Smooth muscle cell (in vitro differentiated cells): ENCODE measurements around the gene GATA5. TPM values are rescaled to one million over a fixed set of nuclear protein-coding genes. Genes with fewer than 3 reads are reported as not detected.

Source experiments
- DNase-seq: peaks from one replicate; lab custom pipeline; 2025; ENCODE audit not compliant: unreplicated experiment; lab: John Stamatoyannopoulos, UW
- H2AFZ ChIP-seq: fragments of 200-600 bp; sonication (generic); 2 replicates; pipeline ENCODE4 v1.6.0; 2016; ENCODE audit warnings: antibody characterized with exemption, low read depth, mild to moderate bottlenecking
- H3F3A ChIP-seq: fragments of 200-600 bp; sonication (generic); 2 replicates; pipeline ENCODE4 v1.6.0; 2017; ENCODE audit warnings: antibody characterized with exemption, low read depth
- H3K27ac ChIP-seq: fragments of 200-600 bp; sonication (generic); 2 replicates; pipeline ENCODE4 v1.5.1; 2016; ENCODE audit warnings: low read depth, mild to moderate bottlenecking
- H3K27me3 ChIP-seq: fragments of 200-600 bp; sonication (generic); 2 replicates; pipeline ENCODE4 v1.6.1; 2016; ENCODE audit warnings: low read depth, mild to moderate bottlenecking
- H3K36me3 ChIP-seq: fragments of 200-600 bp; sonication (generic); 2 replicates; pipeline ENCODE4 v1.5.1; 2016; ENCODE audit warnings: low read depth
- H3K4me1 ChIP-seq: fragments of 200-600 bp; sonication (generic); 2 replicates; pipeline ENCODE4 v1.5.1; 2016; ENCODE audit warnings: low read depth
- H3K4me2 ChIP-seq: fragments of 200-600 bp; sonication (generic); 2 replicates; pipeline ENCODE4 v1.6.0; 2016; ENCODE audit warnings: mild to moderate bottlenecking
- H3K4me3 ChIP-seq: fragments of 200-600 bp; sonication (generic); 2 replicates; pipeline ENCODE4 v1.5.1; 2016; ENCODE audit warnings: mild to moderate bottlenecking
- H3K79me2 ChIP-seq: fragments of 200-600 bp; sonication (generic); 2 replicates; pipeline ENCODE4 v1.6.0; 2016; ENCODE audit warnings: low read depth, mild to moderate bottlenecking
- H3K9ac ChIP-seq: fragments of 200-600 bp; sonication (generic); 2 replicates; pipeline ENCODE4 v1.6.0; 2016; ENCODE audit warnings: low read depth
- H3K9me3 ChIP-seq: fragments of 200-600 bp; sonication (generic); replicated peaks from 2 replicates; pipeline ENCODE4 v1.5.1; 2016; ENCODE audit warnings: low read depth
- H4K20me1 ChIP-seq: fragments of 200-600 bp; sonication (generic); 2 replicates; pipeline ENCODE4 v1.6.0; 2016; ENCODE audit warnings: low read depth
- WGBS: methylation state at CpG from one replicate; pipeline ENCODE4 v1.1.7; 2016; ENCODE audit warnings: low lambda C conversion rate; 5-methylcytosine and 5-hydroxymethylcytosine counted together
- polyA plus RNA-seq: library from polyadenylated mRNA; unstranded; fragments of >200 nt; fragmentation: Nextera tagmentation; extraction: Ambion mirVana; gene quantifications from 2 replicates; pipeline ENCODE4 v1.2.1, GENCODE V29; 2016
- total RNA-seq: library from RNA; depleted of rRNA; stranded (reverse); fragments of >200 nt; gene quantifications from 2 replicates; pipeline ENCODE4 v1.2.3, GENCODE V29; 2014
- TF ChIP-seq, protein P1 (sequence below): fragments of 200-600 bp; sonication (generic); IDR thresholded peaks from 2 replicates; pipeline ENCODE4 v1.5.1; 2017; ENCODE audit warnings: borderline replicate concordance, mild to moderate bottlenecking, antibody characterized with exemption; ENCODE audit not compliant: insufficient read depth, poor library complexity, severe bottlenecking

GATA5 gene
- total and polyA plus RNA-seq, 2 experiments from 2014 or later: 1.9 to 9.2 TPM

DNA sequence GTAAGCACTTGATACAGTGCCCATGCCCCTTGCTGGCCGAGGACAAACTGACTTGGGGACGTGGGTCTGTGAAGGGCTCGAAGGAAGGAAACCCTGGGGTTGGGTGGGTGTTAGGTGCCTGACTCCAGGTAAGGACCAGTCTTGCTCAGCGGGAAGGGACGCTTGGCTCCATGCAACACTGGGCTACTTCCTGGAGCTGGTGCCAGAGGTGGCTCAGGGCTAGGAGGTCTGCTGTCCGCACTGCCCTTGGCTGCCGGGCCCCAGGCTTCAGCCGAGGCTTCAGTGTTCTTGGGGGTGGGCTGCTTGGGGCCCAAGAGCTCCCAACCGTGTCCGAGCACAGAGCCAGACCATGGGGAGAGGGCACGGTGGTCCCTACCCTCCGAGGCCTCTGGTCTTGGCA, 5.3 kb downstream of the GATA5 start:
- Histone ChIP-seq H3K27ac (no peak overlapping the region), H3K79me2 (peaks cover 10% of the 10 kb centered on the region), H3K4me1 (peaks cover 9% of the 10 kb centered on the region), H3K4me3 (no peak overlapping the region), H4K20me1 (peaks cover 22% of the 10 kb centered on the region), H3K9ac (no peak overlapping the region), H2AFZ (no peak overlapping the region), H3K36me3 (no peaks in the 10 kb centered on the region), H3K9me3 (no peaks in the 10 kb centered on the region), H3K4me2 (no peak overlapping the region), H3F3A (no peaks in the 10 kb centered on the region), H3K27me3 (peaks cover 5% of the 10 kb centered on the region)
- no peak for DNase-seq
- TF ChIP-seq, protein P1, sequence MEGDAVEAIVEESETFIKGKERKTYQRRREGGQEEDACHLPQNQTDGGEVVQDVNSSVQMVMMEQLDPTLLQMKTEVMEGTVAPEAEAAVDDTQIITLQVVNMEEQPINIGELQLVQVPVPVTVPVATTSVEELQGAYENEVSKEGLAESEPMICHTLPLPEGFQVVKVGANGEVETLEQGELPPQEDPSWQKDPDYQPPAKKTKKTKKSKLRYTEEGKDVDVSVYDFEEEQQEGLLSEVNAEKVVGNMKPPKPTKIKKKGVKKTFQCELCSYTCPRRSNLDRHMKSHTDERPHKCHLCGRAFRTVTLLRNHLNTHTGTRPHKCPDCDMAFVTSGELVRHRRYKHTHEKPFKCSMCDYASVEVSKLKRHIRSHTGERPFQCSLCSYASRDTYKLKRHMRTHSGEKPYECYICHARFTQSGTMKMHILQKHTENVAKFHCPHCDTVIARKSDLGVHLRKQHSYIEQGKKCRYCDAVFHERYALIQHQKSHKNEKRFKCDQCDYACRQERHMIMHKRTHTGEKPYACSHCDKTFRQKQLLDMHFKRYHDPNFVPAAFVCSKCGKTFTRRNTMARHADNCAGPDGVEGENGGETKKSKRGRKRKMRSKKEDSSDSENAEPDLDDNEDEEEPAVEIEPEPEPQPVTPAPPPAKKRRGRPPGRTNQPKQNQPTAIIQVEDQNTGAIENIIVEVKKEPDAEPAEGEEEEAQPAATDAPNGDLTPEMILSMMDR: no peak
- 87% methylated on average over 12 of the region's 12 CpGs for whole genome bisulfite sequencing

DNA sequence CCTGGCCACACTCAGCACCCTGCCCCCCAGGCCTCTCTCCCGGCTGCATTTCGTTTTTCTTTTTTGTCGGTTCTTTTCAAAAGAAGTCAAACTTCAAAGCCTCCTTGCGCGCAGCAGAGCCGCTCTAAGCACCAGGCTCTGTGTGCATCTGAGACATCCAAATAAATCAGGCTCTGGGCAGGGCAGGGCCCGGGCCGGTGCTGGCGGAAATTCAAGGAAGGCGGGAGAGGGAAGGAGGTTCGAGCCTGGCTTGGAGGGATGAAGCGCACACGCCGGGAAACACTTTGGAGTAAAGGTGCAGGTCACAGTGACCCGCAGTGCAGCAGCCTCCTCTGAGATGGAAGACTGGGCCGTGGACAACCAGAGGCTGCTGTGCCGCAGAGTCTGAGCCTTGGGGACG, 5.8 kb downstream of the GATA5 start:
- Histone ChIP-seq H2AFZ (no peak overlapping the region), H3K27ac (no peak overlapping the region), H4K20me1 (peaks cover 22% of the 10 kb centered on the region), H3K9me3 (no peaks in the 10 kb centered on the region), H3K27me3 (peaks cover 5% of the 10 kb centered on the region), H3F3A (no peaks in the 10 kb centered on the region), H3K36me3 (no peaks in the 10 kb centered on the region), H3K4me3 (no peak overlapping the region), H3K79me2 (peaks cover 10% of the 10 kb centered on the region), H3K9ac (no peak overlapping the region), H3K4me2 (no peak overlapping the region), H3K4me1 (peaks cover 6% of the 10 kb centered on the region)
- 81% methylated on average over 18 of the region's 18 CpGs for WGBS
- no peak for DNase-seq
- TF ChIP-seq, protein P1: no peak

DNA sequence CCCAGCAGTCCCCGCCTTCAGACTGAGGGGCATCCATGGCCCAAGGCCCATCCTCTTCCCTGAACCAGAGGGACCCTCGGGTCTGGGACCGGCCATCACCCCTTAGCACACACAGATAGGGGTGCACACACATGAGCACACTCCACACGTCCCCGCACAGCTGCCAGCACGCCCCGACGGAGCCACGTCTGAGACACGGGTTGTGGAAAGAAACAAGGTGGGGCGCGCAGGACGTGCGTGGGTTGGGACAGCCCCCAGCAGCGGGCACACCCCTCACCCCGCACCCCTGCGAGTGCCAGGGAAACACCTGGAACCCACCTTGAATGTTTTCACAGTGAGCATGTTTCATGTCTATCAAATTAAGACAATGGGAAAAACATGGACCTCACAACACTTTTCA, 6.4 kb downstream of the GATA5 start:
- Histone ChIP-seq H3K27me3 (peaks cover 1% of the 10 kb centered on the region), H3K27ac (no peak overlapping the region), H3K9ac (no peak overlapping the region), H3K4me3 (no peak overlapping the region), H3K4me1 (no peaks in the 10 kb centered on the region), H3K36me3 (no peaks in the 10 kb centered on the region), H3K4me2 (no peak overlapping the region), H3K79me2 (peaks cover 5% of the 10 kb centered on the region), H3K9me3 (no peaks in the 10 kb centered on the region), H3F3A (no peaks in the 10 kb centered on the region), H2AFZ (no peak overlapping the region), H4K20me1 (peaks cover 22% of the 10 kb centered on the region)
- TF ChIP-seq, protein P1: no peak
- WGBS: 88% methylated on average over 17 of the region's 17 CpGs
- DNase-seq: no peak

DNA sequence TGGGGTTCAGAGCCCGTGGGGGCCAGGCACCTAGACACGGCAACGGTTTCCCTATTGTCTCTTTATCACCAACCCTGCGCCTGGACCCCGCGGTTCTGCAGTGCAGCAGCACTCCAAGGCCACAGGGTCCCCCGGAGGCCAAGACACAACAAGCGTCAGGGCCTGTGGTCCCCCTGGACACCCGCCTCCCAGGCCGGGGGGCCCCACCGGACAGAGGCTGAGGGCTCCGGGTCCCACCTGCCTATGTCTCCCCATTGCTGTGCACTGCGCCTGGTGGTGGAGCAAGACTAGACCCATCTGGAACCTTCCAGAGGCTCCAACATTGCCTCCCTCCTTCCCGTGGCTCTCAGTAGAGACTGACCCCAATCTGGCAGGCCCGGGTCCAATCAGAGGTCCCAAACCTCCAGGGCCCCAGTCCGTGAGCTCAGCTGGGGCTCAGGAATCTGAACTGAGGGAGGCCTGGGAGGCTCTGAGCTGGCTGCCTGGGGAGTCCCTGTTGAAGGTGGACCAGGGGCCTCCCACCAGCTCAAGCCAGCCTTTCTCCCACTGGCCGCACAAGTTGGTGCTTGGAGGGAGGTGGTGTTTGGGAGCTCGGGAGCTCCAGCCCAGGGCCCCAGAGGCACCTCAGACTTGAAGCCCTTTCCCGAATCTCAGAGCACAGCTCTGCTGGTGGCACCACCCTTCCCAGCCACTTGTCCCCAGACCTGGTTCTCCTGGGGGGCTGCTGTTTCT, 8.8 kb downstream of the GATA5 start:
- Histone ChIP-seq H3K36me3 (no peaks in the 10 kb centered on the region), H3F3A (no peaks in the 10 kb centered on the region), H2AFZ (no peak overlapping the region), H3K79me2 (peaks cover 4% of the 10 kb centered on the region), H3K4me2 (no peak overlapping the region), H3K9ac (no peak overlapping the region), H3K27ac (no peak overlapping the region), H3K9me3 (no peaks in the 10 kb centered on the region), H3K4me1 (no peaks in the 10 kb centered on the region), H3K27me3 (no peaks in the 10 kb centered on the region), H3K4me3 (no peak overlapping the region), H4K20me1 (peaks cover 22% of the 10 kb centered on the region)
- DNase-seq: no peak
- 93% methylated on average over 19 of the region's 19 CpGs for WGBS
- TF ChIP-seq, protein P1: no peak
